DND-41 (cell line): ENCODE measurements around the gene SETD9.

ENCODE experiments used
- ATAC-seq: fragments of 200-7000 bp; cut with Tn5 transposase; 3 replicates; pipeline ENCODE4 v1.9.1; 2021; ENCODE audit warnings: low read depth; ENCODE audit not compliant: insufficient read depth
- DNase-seq: peaks from one replicate; pipeline ENCODE4 v3.0.0-alpha.2; 2020
- H2AFZ ChIP-seq: 2 replicates; pipeline ENCODE4 v1.6.0; 2012; ENCODE audit warnings: low read depth, low read length
- H3K27ac ChIP-seq: 2 replicates; pipeline ENCODE4 v1.5.1; 2012; ENCODE audit warnings: low read length, inconsistent platforms
- H3K27me3 ChIP-seq: fragments of 200-600 bp; sonication (generic); 2 replicates; pipeline ENCODE4 v1.6.0; 2012; ENCODE audit warnings: low read length, mild to moderate bottlenecking, inconsistent platforms; ENCODE audit not compliant: insufficient read depth, poor library complexity
- H3K36me3 ChIP-seq: 2 replicates; pipeline ENCODE4 v1.5.1; 2012; ENCODE audit warnings: low read length, inconsistent platforms; ENCODE audit not compliant: insufficient read depth
- H3K4me1 ChIP-seq: 2 replicates; pipeline ENCODE4 v1.5.1; 2012; ENCODE audit warnings: mild to moderate bottlenecking, low read length; ENCODE audit not compliant: insufficient read depth
- H3K4me2 ChIP-seq: 2 replicates; pipeline ENCODE4 v1.6.0; 2012; ENCODE audit warnings: mild to moderate bottlenecking, moderate library complexity, low read length, inconsistent platforms; ENCODE audit not compliant: insufficient read depth
- H3K4me3 ChIP-seq, 2 experiments: fragments of 200-600 bp in 1 of 2; shearing (Covaris generic) in 1 of 2; 2 replicates each; pipeline ENCODE4 v1.5.1; 2012 to 2016; ENCODE audit warnings: inconsistent platforms in 2 of 2, low read length in 2 of 2, mild to moderate bottlenecking in 2 of 2, low read depth in 1 of 2, moderate library complexity in 1 of 2
- H3K79me2 ChIP-seq: 2 replicates; pipeline ENCODE4 v1.6.0; 2012; ENCODE audit warnings: low read length, inconsistent platforms; ENCODE audit not compliant: insufficient read depth
- H3K9ac ChIP-seq: 2 replicates; pipeline ENCODE4 v1.6.0; 2012; ENCODE audit warnings: low read depth, mild to moderate bottlenecking, inconsistent platforms, low read length, moderate library complexity
- H3K9me3 ChIP-seq: 2 replicates; pipeline ENCODE4 v1.5.1; 2012; ENCODE audit warnings: low read length, moderate library complexity, mild to moderate bottlenecking, inconsistent platforms; ENCODE audit not compliant: insufficient read depth, severe bottlenecking
- H4K20me1 ChIP-seq: 2 replicates; pipeline ENCODE4 v1.6.0; 2012; ENCODE audit warnings: low read length; ENCODE audit not compliant: insufficient read depth
- EZH2 ChIP-seq: IDR thresholded peaks from 3 replicates; pipeline ENCODE4 v1.6.1; 2012; ENCODE audit warnings: borderline replicate concordance, low read depth, mild to moderate bottlenecking, moderate library complexity, low read length, inconsistent platforms; ENCODE audit not compliant: severe bottlenecking
- TF ChIP-seq, protein P1 (sequence below): IDR thresholded peaks from 2 replicates; pipeline ENCODE4 v1.5.1; 2012; ENCODE audit warnings: borderline replicate concordance, low read length, moderate library complexity, mild to moderate bottlenecking; ENCODE audit not compliant: poor library complexity, severe bottlenecking; ENCODE audit errors: extremely low read depth

Gene SETD9

DNA sequence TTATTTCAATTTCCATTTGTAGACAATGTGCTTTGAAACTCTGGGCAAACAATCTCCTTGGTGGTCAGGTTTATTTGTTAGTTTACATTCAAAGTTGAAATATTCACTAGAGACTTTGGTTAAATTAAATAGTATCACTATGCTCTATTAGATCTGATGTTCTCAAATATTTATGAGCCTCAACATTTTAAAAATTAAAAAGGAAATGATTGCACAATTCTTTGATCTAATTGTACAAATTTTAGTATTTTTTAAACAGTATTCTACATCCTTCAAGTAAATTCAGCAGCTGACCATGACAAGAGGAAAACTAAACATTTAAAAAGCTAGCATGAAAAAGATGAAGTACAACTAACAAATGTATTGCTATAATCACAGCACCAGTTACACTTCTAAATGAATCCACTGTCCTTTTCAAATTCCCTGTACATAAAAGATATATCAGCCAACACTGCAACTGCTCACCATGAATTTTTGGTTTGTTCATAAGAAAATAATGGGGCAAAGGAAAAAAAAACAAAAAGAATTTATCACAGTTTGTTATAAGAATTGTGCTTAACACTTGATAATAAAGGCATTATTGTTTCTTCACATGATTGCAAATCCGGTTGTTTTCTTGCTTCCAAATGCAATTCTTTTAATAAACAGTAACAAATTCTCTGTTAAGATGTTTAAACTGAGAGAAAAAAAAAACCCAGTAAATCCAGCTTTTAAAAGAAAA, 10.7 kb downstream of the SETD9 start:
- DNase-seq, result no peak
- H3K36me3 ChIP-seq, result peaks cover 45% of the 10 kb centered on the region
- no peaks in the 10 kb centered on the region for H3K27me3 ChIP-seq
- H3K79me2 ChIP-seq, result no peaks in the 10 kb centered on the region
- H3K4me2 ChIP-seq, result no peak overlapping the region
- no peak for ATAC-seq
- H3K9ac ChIP-seq, result no peak overlapping the region
- H2AFZ ChIP-seq, result no peak overlapping the region
- no peaks in the 10 kb centered on the region for H3K9me3 ChIP-seq
- no peak overlapping the region for H3K4me3 ChIP-seq
- no peaks in the 10 kb centered on the region for H3K4me1 ChIP-seq
- no peak for TF ChIP-seq EZH2
- TF ChIP-seq, protein P1, sequence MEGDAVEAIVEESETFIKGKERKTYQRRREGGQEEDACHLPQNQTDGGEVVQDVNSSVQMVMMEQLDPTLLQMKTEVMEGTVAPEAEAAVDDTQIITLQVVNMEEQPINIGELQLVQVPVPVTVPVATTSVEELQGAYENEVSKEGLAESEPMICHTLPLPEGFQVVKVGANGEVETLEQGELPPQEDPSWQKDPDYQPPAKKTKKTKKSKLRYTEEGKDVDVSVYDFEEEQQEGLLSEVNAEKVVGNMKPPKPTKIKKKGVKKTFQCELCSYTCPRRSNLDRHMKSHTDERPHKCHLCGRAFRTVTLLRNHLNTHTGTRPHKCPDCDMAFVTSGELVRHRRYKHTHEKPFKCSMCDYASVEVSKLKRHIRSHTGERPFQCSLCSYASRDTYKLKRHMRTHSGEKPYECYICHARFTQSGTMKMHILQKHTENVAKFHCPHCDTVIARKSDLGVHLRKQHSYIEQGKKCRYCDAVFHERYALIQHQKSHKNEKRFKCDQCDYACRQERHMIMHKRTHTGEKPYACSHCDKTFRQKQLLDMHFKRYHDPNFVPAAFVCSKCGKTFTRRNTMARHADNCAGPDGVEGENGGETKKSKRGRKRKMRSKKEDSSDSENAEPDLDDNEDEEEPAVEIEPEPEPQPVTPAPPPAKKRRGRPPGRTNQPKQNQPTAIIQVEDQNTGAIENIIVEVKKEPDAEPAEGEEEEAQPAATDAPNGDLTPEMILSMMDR, result no peak
- no peak overlapping the region for H3K27ac ChIP-seq
- H4K20me1 ChIP-seq, result no peaks in the 10 kb centered on the region

DNA sequence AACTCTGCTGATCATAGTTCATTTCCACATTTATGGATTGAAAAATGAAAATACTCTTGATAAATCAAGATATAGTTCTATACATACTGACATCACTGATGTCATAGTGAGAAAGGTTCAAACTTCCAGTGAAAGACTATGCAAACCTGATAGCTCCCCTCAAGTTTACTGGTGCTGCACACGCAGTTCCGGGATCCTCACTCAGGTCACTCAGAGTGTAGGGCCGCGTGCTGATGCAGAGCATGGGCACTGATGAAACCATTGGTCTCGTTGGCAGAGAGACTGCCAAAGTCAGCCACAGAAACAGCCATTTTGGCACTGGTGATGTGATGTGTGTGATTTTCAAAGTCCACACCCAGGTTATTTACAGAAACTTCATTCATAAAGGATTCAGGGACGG, 13.5 kb downstream of the SETD9 start:
- Histone ChIP-seq H3K27ac (no peak overlapping the region), H3K9me3 (no peaks in the 10 kb centered on the region), H3K79me2 (no peaks in the 10 kb centered on the region), H3K4me2 (no peak overlapping the region), H3K9ac (no peak overlapping the region), H3K4me3 (no peak overlapping the region), H3K27me3 (no peaks in the 10 kb centered on the region), H2AFZ (no peak overlapping the region), H4K20me1 (no peaks in the 10 kb centered on the region), H3K4me1 (no peaks in the 10 kb centered on the region), H3K36me3 (peaks cover 73% of the 10 kb centered on the region)
- ATAC-seq, result no peak
- no peak for DNase-seq
- TF ChIP-seq, protein P1, result no peak
- no peak for TF ChIP-seq EZH2

DNA sequence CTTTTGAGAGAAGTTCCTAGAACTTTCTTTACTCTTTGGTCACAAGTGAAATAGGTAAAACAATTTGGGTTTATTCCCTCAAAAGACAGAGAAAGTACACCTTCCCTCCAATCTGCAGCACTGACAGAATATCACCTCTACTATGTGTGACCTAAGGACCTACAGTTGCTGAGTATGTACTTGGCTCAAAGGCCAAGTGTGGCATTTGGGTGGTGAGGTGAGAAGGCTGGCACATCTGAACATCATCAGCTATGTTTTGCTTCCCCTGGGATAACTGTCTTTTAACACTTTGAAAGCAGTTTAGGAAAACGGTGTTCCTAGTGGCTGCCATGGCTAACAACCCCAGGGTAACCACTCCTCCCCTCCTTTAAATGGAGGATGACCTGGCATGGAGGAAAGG, 24.9 kb downstream of the SETD9 start:
- Histone ChIP-seq H3K27ac (no peak overlapping the region), H3K36me3 (peaks cover 91% of the 10 kb centered on the region), H3K9ac (no peak overlapping the region), H3K9me3 (no peaks in the 10 kb centered on the region), H3K27me3 (no peaks in the 10 kb centered on the region), H3K79me2 (no peaks in the 10 kb centered on the region), H2AFZ (no peak overlapping the region), H3K4me2 (no peak overlapping the region), H3K4me1 (no peaks in the 10 kb centered on the region), H4K20me1 (0 out of 2 replicates have a peak, but pooled peaks cover 4% of the 10 kb centered on the region), H3K4me3 (no peak overlapping the region)
- ATAC-seq (no peak), DNase-seq (no peak)
- TF ChIP-seq, protein P1, result no peak
- TF ChIP-seq EZH2, result no peak
